GM12891 (cell line): Measurements from ENCODE around the gene UBE2H.

Experiments used
- POLR2A ChIP-seq: IDR thresholded peaks from 2 replicates; pipeline ENCODE4 v1.6.1; 2011; ENCODE audit warnings: low read depth, low read length, control low read depth
- POLR2AphosphoS5 ChIP-seq: IDR thresholded peaks from 2 replicates; pipeline ENCODE4 v1.6.1; 2011; ENCODE audit warnings: low read depth, low read length, control low read depth

DNA sequence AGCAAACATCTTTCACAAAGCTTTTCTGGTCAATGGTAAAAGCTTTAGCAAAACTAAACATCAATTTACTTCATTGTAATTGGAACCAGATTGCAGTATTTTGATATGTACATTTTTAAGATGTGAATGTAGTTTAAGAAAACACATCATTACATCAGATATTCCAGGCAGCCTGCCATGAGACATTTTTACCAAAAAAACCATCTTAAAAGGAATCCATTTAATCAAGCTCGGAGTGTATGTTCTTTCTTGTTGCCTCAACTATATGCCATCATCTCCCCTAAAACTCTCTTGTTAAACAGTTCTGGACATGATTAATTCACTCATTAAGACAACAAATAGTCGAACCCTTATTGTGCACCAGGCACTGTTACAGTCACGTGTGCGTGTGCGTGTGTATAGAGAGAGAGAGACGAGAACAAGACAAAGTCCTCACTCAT, 97.5 kb downstream of the UBE2H start:
- TF ChIP-seq POLR2A (no peak), POLR2AphosphoS5 (no peak)
